Breast epithelium (tissue), 4 donors: ENCODE data around the gene TMEM43. TPM values are rescaled to one million over a fixed set of nuclear protein-coding genes. Genes with fewer than 3 reads are reported as not detected.
"Not testable (repeated sequence)": the region's sequence is repeated elsewhere in the genome, so short reads cannot be mapped to it uniquely, and the experiment has no call there.

Experiments used
- DNase-seq, 2 donors: peaks; one replicate each; pipeline ENCODE4 v3.0.0-alpha.2; 2019; ENCODE audit warnings: low spot score in 2 of 2
- H3K27ac ChIP-seq, 2 donors: fragments of 200-600 bp; sonication (generic) in 1 of 2; one replicate each; pipeline ENCODE4 v1.5.1; 2016 to 2019; ENCODE audit warnings: mild to moderate bottlenecking in 1 of 2
- H3K27me3 ChIP-seq, 2 donors: fragments of 200-600 bp; sonication (generic) in 1 of 2; one replicate each; pipeline versions ENCODE4 v1.5.1 to v1.6.0; 2017 to 2019; ENCODE audit warnings: control low read depth in 1 of 2, mild to moderate bottlenecking in 1 of 2
- H3K36me3 ChIP-seq: fragments of 200-600 bp; one replicate; pipeline ENCODE4 v1.5.1; 2019
- H3K4me1 ChIP-seq, 2 donors: fragments of 200-600 bp; sonication (generic); one replicate each; pipeline ENCODE4 v1.5.1; 2016 to 2019; ENCODE audit warnings: control low read depth in 1 of 2
- H3K4me3 ChIP-seq, 3 donors: fragments of 200-600 bp; sonication (generic); 1 replicate in 2 of 3; 2 replicates in 1 of 3; pipeline ENCODE4 v1.5.1; 2016 to 2019; ENCODE audit warnings: mild to moderate bottlenecking in 3 of 3, moderate library complexity in 2 of 3
- H3K9me3 ChIP-seq, 2 donors: fragments of 200-600 bp; sonication (generic) in 1 of 2; one replicate each; pipeline ENCODE4 v1.5.1; 2016 to 2019; ENCODE audit warnings: control low read depth in 1 of 2
- POLR2A ChIP-seq: fragments of 450-650 bp; IDR thresholded peaks from one replicate; pipeline ENCODE4 v1.6.1; 2016; ENCODE audit warnings: antibody characterized with exemption, mild to moderate bottlenecking, moderate library complexity
- POLR2AphosphoS5 ChIP-seq, 3 donors: sonication (generic); formaldehyde crosslinking; IDR thresholded peaks; one replicate each; pipeline ENCODE4 v1.6.1; 2017; ENCODE audit warnings: antibody characterized with exemption in 3 of 3
- intact Hi-C: fragments of 100-400 bp; cut with DNase I; formaldehyde crosslinking; loops from one replicate; pipeline ENCODE4 v1.15.1; 2023; ENCODE audit warnings: low total_unique reads
- total RNA-seq, 3 donors: library from RNA; depleted of rRNA; stranded (reverse); fragments of >200 nt; gene quantifications; one replicate each; pipeline ENCODE4 v1.1.0, GENCODE V29; 2016
- TF ChIP-seq, protein P1 (sequence below), 3 donors: fragments of 450-650 bp; IDR thresholded peaks; one replicate each; pipeline ENCODE4 v1.5.1; 2016 to 2017; ENCODE audit warnings: antibody characterized with exemption in 3 of 3, mild to moderate bottlenecking in 3 of 3, moderate library complexity in 3 of 3

The TMEM43 gene
- total RNA-seq, 3 donors from 2014 or later = 90.5 to 170 (median 93.4) TPM

DNA sequence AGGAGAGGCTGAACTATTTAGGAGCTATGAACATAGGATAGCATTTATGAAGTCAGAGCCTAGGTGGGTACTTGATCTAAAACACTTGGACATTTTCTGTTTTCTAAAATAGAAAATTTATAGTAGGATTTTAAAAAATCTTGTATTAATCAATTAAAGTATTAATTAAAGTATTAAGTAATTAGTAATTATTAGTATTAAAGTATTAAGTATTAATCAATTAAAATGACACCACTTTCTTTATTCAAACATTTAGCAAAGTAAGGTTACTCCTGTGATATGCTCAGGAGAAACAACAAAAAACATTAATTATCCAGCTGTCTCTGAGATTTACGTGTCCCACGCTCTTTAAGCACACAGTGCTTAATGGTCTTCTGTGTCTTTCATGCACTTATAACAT, 32.4 kb upstream of the TMEM43 start:
- Histone ChIP-seq H3K9me3 (peaks cover 0 to 7% of the 10 kb centered on the region in 2 donors), H3K27me3 (no peaks in the 10 kb centered on the region), H3K27ac (no peak overlapping the region), H3K4me3 (no peak overlapping the region), H3K36me3 (no peaks in the 10 kb centered on the region), H3K4me1 (no peaks in the 10 kb centered on the region)
- no peak for TF ChIP-seq POLR2A
- TF ChIP-seq, protein P1, sequence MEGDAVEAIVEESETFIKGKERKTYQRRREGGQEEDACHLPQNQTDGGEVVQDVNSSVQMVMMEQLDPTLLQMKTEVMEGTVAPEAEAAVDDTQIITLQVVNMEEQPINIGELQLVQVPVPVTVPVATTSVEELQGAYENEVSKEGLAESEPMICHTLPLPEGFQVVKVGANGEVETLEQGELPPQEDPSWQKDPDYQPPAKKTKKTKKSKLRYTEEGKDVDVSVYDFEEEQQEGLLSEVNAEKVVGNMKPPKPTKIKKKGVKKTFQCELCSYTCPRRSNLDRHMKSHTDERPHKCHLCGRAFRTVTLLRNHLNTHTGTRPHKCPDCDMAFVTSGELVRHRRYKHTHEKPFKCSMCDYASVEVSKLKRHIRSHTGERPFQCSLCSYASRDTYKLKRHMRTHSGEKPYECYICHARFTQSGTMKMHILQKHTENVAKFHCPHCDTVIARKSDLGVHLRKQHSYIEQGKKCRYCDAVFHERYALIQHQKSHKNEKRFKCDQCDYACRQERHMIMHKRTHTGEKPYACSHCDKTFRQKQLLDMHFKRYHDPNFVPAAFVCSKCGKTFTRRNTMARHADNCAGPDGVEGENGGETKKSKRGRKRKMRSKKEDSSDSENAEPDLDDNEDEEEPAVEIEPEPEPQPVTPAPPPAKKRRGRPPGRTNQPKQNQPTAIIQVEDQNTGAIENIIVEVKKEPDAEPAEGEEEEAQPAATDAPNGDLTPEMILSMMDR (IDR thresholded peaks at IDR 0.05) = no peak
- no peak for TF ChIP-seq POLR2AphosphoS5 (IDR thresholded peaks at IDR 0.05)
- intact Hi-C loops = no loop called here
- no peak for DNase-seq

DNA sequence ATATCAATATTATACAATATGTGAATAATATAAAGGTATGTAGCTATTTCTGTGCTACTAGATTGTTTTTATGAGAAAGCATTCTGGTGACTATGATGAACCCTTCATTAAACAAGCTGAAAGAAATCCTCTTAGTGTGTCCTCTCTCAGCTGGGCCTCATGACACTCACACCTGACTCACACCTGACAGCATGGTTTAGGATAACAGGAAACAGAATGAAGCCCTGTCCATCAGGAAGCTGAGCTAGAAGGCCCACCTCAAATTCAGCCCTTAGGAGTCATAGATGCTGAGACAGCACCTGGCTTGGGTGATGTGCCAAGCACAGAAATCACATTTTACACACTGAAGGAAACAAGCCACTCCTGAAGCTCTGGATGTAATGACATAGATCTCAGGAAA, 31.0 kb upstream of the TMEM43 start:
- Histone ChIP-seq H3K4me1 (no peaks in the 10 kb centered on the region), H3K27me3 (no peaks in the 10 kb centered on the region), H3K4me3 (no peak overlapping the region), H3K9me3 (no peaks in the 10 kb centered on the region), H3K36me3 (no peaks in the 10 kb centered on the region), H3K27ac (no peak overlapping the region)
- no peak for DNase-seq
- TF ChIP-seq, protein P1 (IDR thresholded peaks at IDR 0.05) = no peak
- TF ChIP-seq POLR2A (no peak), POLR2AphosphoS5 (IDR thresholded peaks at IDR 0.05) (no peak)
- intact Hi-C loops = no loop called here

DNA sequence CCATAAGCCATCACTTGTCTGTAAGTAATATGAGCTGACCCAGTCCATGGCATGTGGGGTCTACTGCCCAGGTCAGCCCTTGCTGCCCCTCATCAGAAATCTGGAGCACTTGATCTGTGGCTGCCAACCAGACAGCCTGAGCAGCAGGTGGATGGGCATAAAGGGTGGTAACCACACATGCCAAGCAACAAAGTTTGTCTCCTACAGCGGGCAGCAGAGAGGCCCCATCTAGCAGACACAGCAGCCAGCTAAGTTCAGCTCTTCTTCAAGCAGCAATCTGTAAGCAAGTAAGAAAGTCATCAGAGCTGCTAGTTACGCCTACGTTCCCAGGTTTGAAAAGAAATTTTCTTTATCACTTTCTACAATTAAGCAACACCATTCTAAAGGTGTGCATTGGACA, 28.1 kb upstream of the TMEM43 start:
- Histone ChIP-seq H3K27ac (no peak overlapping the region), H3K4me3 (no peak overlapping the region), H3K9me3 (no peaks in the 10 kb centered on the region), H3K27me3 (no peaks in the 10 kb centered on the region), H3K36me3 (no peaks in the 10 kb centered on the region), H3K4me1 (no peaks in the 10 kb centered on the region)
- TF ChIP-seq, protein P1 (IDR thresholded peaks at IDR 0.05) = no peak
- TF ChIP-seq POLR2A = no peak
- no peak for TF ChIP-seq POLR2AphosphoS5 (IDR thresholded peaks at IDR 0.05)
- intact Hi-C loops = no loop called here
- no peak for DNase-seq

DNA sequence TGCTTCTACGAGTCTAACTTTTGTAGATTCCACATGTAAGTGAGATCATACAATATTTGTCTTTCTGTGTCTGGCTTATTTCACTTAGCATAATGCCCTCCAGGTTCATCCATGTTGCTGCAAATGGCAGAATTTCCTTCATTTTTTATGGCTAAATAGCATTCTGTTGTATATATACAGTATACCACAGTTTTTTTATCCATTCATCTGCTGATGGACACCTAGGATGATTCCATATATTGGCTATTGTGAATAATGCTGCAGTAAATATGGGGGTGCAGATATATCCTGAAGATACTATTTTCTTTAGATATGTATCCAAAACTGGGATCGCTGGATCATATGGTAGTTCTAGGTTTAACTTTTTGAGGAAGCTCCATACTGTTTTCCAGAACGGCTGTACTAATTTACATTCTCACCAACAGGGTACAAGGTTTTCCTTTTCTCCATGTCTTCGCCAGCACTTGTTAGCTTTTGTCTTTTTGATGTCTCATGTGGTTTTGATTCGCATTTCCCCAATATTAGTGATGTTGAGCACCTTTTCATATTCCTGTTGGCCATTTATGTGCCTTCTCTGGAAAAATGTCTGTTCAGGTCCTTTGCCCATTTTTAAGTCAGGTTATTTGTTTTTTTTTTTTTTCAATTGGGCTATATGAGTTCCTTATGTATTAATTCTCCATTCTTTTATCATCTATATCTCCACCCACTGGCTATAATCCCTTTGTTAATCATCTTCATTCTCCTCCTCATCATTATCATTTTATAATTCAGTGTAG, 27.0 kb upstream of the TMEM43 start:
- Histone ChIP-seq H3K4me3 (no peak overlapping the region), H3K4me1 (no peaks in the 10 kb centered on the region), H3K27me3 (no peaks in the 10 kb centered on the region), H3K9me3 (no peaks in the 10 kb centered on the region), H3K36me3 (no peaks in the 10 kb centered on the region), H3K27ac (no peak overlapping the region)
- TF ChIP-seq, protein P1 (IDR thresholded peaks at IDR 0.05) = no peak
- TF ChIP-seq POLR2AphosphoS5 (IDR thresholded peaks at IDR 0.05) (no peak), POLR2A (no peak)
- DNase-seq = no peak
- intact Hi-C loops = no loop called here

DNA sequence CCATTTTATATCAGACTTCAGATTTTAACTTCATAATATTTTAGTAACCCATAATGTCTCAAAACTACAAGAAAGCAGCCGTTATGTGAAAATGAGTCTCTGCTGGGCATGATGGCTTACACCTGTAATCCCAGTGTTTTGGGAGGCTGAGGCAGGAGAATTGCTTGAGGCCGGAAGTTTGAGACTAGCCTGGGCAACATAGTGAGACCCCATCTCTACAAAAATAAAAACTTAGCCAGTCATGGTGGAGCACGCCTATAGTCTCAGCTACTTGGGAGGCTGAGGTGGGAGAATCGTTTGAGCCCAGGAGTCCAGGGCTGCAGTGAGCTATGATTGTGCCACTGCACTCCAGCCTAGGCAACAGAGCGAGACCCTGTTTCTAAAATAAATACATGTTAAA, 15.0 kb upstream of the TMEM43 start:
- H3K9me3 ChIP-seq, H3K27ac ChIP-seq, H3K36me3 ChIP-seq, H3K27me3 ChIP-seq, H3K4me3 ChIP-seq, DNase-seq, H3K4me1 ChIP-seq, intact Hi-C loops: not testable (repeated sequence)
